ENCODE data around the gene PTGFRN. TPM values are rescaled to one million over a fixed set of nuclear protein-coding genes. Genes with fewer than 3 reads are reported as not detected.

The PTGFRN gene
- total RNA-seq, 1 experiment from 2014 or later, result 60.6 TPM

GRCh38 chr1:117020526-117021156, 110.9 kb downstream of the PTGFRN start:
- intact Hi-C loops (cut with micrococcal nuclease), result no loop called here
- no peaks in the 10 kb centered on the region for H3K9me3 ChIP-seq (ENCODE audit: control insufficient read depth in 1 of 2, insufficient read depth in 1 of 2, low read depth in 1 of 2, low read length in 2 of 2)
- no peak for ATAC-seq
- no peaks in the 10 kb centered on the region for H3K9me2 ChIP-seq (ENCODE audit: insufficient read depth)
- no peak overlapping the region for H3K4me2 ChIP-seq (ENCODE audit: low read length)
- no peaks in the 10 kb centered on the region for H4K20me1 ChIP-seq (ENCODE audit: insufficient read depth)
- POLR2A ChIA-PET, result no interaction called here
- RAD21 ChIA-PET (ENCODE audit: low non-redundant PET in 1 of 2, low total read pairs in 2 of 2, uncharacterized antibody in 2 of 2, unreplicated experiment in 2 of 2), result no interaction called here
- no peak overlapping the region for H3K9ac ChIP-seq (ENCODE audit: low read length)
- no peaks in the 10 kb centered on the region for H3K4me1 ChIP-seq (ENCODE audit: control insufficient read depth in 1 of 2, insufficient read depth in 2 of 2, low read length in 2 of 2)
- BruUV-seq (replicated peaks), result no TSS peak
- no peaks in the 10 kb centered on the region for H3K79me2 ChIP-seq (ENCODE audit: insufficient read depth, low read length)
- no peak overlapping the region for H3K27ac ChIP-seq (ENCODE audit: low read depth, low read length)
- no peaks in the 10 kb centered on the region for H3K27me3 ChIP-seq (ENCODE audit: insufficient read depth, low read length)
- no peak for TF ChIP-seq ZBTB33 (IDR thresholded peaks at IDR 0.05; ENCODE audit: extremely low read depth, insufficient replicate concordance, low read length)
- no peak for TF ChIP-seq RAD21 (IDR thresholded peaks at IDR 0.05; ENCODE audit: low read depth)
- H3K4me3 ChIP-seq (replicated peaks in 1 of 2; ENCODE audit: low read depth in 1 of 2, low read length in 2 of 2), result no peak overlapping the region
- CTCF ChIA-PET, result no interaction called here
- H3K36me3 ChIP-seq (ENCODE audit: control insufficient read depth in 1 of 2, insufficient read depth in 2 of 2, low read length in 2 of 2), result no peaks in the 10 kb centered on the region
- no peak overlapping the region for H2AFZ ChIP-seq (ENCODE audit: low read depth, low read length, poor library complexity, severe bottlenecking)
- no peak for DNase-seq (ENCODE audit: low read depth, low spot score)

GRCh38 chr1:117022114-117022513, 112.4 kb downstream of the PTGFRN start:
- H3K36me3 ChIP-seq (ENCODE audit: control insufficient read depth in 1 of 2, insufficient read depth in 2 of 2, low read length in 2 of 2), result no peaks in the 10 kb centered on the region
- no peak for DNase-seq (ENCODE audit: low read depth, low spot score)
- CTCF ChIA-PET, result no interaction called here

More at GRCh38 chr1:117022114-117022513, 112.4 kb downstream of the PTGFRN start:
- Histone ChIP-seq H3K79me2 (ENCODE audit: insufficient read depth, low read length) (no peaks in the 10 kb centered on the region), H3K27ac (ENCODE audit: low read depth, low read length) (no peak overlapping the region), H4K20me1 (ENCODE audit: insufficient read depth) (no peaks in the 10 kb centered on the region), H3K4me2 (ENCODE audit: low read length) (no peak overlapping the region), H3K9me2 (ENCODE audit: insufficient read depth) (no peaks in the 10 kb centered on the region), H3K9ac (ENCODE audit: low read length) (no peak overlapping the region), H3K4me3 (replicated peaks in 1 of 2; ENCODE audit: low read depth in 1 of 2, low read length in 2 of 2) (no peak overlapping the region), H3K4me1 (ENCODE audit: control insufficient read depth in 1 of 2, insufficient read depth in 2 of 2, low read length in 2 of 2) (no peaks in the 10 kb centered on the region), H2AFZ (ENCODE audit: low read depth, low read length, poor library complexity, severe bottlenecking) (no peak overlapping the region), H3K27me3 (ENCODE audit: insufficient read depth, low read length) (no peaks in the 10 kb centered on the region), H3K9me3 (ENCODE audit: control insufficient read depth in 1 of 2, insufficient read depth in 1 of 2, low read depth in 1 of 2, low read length in 2 of 2) (no peaks in the 10 kb centered on the region)
- no peak for TF ChIP-seq CBX3 (IDR thresholded peaks at IDR 0.05; ENCODE audit: low read depth)
- POLR2A ChIA-PET, result no interaction called here
- intact Hi-C loops (cut with micrococcal nuclease), result no loop called here
- BruUV-seq (replicated peaks), result no TSS peak
- RAD21 ChIA-PET (ENCODE audit: low non-redundant PET in 1 of 2, low total read pairs in 2 of 2, uncharacterized antibody in 2 of 2, unreplicated experiment in 2 of 2), result no interaction called here
- ATAC-seq, result no peak

Measured in HCT116 (cell line).